SK-N-SH treated with all-trans-retinoic acid at 6 μM for 48 hours (cell line): ENCODE data around the gene CD207.

Experiments
- BACH2 ChIP-seq: fragments of 250-450 bp; sonication (Bioruptor Pico); IDR thresholded peaks from 2 replicates; pipeline ENCODE4 v1.9.0; 2021; ENCODE audit warnings: mild to moderate bottlenecking, borderline replicate concordance
- CSRNP3 ChIP-seq: fragments of 250-450 bp; sonication (Bioruptor Pico); IDR thresholded peaks from 2 replicates; pipeline ENCODE4 v1.5.1; 2021; ENCODE audit warnings: mild to moderate bottlenecking, moderate library complexity
- PATZ1 ChIP-seq: fragments of 250-450 bp; sonication (Bioruptor Pico); IDR thresholded peaks from 2 replicates; pipeline ENCODE4 v1.8.0; 2020; ENCODE audit warnings: mild to moderate bottlenecking, moderate library complexity, borderline replicate concordance
- ZFP3 ChIP-seq: fragments of 250-450 bp; sonication (Bioruptor Pico); IDR thresholded peaks from 2 replicates; pipeline ENCODE4 v1.5.0; 2020; ENCODE audit warnings: mild to moderate bottlenecking, moderate library complexity
- ZNF8 ChIP-seq: fragments of 450-650 bp; formaldehyde crosslinking; IDR thresholded peaks from 2 replicates; pipeline ENCODE4 v1.5.0; 2020; ENCODE audit warnings: mild to moderate bottlenecking, moderate library complexity
- TF ChIP-seq, protein P1 (sequence below): fragments of 250-450 bp; sonication (Bioruptor Pico); IDR thresholded peaks from 2 replicates; pipeline ENCODE4 v1.5.1; 2020; ENCODE audit warnings: low read depth, mild to moderate bottlenecking, moderate library complexity

DNA sequence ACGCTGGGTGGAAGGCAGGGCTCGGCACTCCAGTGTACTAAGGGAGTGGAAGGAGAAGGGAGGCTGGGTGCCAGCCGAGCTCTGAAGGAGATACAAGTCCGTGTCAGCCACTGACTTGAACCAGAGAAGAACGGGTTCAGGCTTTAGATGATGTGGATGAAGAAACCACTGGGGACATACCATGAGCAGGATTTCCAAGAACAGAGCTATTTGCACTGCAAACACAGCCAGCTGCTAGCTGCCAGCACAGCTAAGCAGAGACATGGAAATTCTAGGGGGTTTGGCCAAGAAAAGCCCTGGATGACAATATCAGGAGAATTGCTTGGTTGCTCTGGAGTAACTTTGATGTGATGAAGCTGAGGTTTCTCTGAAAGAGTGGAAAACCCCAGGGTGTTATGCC, 5.2 kb downstream of the CD207 start:
- TF ChIP-seq PATZ1 (CRISPR knock-in tag) (no peak), ZFP3 (CRISPR knock-in tag) (no peak), ZNF8 (CRISPR knock-in tag) (no peak), BACH2 (CRISPR knock-in tag) (no peak), CSRNP3 (CRISPR knock-in tag) (no peak)
- TF ChIP-seq, protein P1, sequence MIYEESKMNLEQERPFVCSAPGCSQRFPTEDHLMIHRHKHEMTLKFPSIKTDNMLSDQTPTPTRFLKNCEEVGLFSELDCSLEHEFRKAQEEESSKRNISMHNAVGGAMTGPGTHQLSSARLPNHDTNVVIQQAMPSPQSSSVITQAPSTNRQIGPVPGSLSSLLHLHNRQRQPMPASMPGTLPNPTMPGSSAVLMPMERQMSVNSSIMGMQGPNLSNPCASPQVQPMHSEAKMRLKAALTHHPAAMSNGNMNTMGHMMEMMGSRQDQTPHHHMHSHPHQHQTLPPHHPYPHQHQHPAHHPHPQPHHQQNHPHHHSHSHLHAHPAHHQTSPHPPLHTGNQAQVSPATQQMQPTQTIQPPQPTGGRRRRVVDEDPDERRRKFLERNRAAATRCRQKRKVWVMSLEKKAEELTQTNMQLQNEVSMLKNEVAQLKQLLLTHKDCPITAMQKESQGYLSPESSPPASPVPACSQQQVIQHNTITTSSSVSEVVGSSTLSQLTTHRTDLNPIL, result no peak
